OCI-LY1 (cell line): Measurements from ENCODE around the gene AQR.

Experiments used
- H2AFZ ChIP-seq: fragments of 200-600 bp; sonication (generic), shearing (Covaris generic); 2 replicates; pipeline ENCODE4 v1.6.0; 2014; ENCODE audit warnings: antibody characterized with exemption, mild to moderate bottlenecking, low read length
- H3F3A ChIP-seq: fragments of 200-600 bp; sonication (generic), shearing (Covaris generic); 2 replicates; pipeline ENCODE4 v1.6.0; 2014; ENCODE audit warnings: mild to moderate bottlenecking, antibody characterized with exemption, low read length, moderate library complexity; ENCODE audit not compliant: insufficient read depth
- H3K27ac ChIP-seq: fragments of 200-600 bp; sonication (generic); 2 replicates; pipeline ENCODE4 v1.5.1; 2014; ENCODE audit warnings: low read length, mixed run types, mild to moderate bottlenecking, low read depth; ENCODE audit not compliant: poor library complexity, severe bottlenecking
- H3K27me3 ChIP-seq: fragments of 200-600 bp; sonication (generic); 2 replicates; pipeline ENCODE4 v1.6.0; 2014; ENCODE audit warnings: antibody characterized with exemption, mild to moderate bottlenecking, low read length, moderate library complexity; ENCODE audit not compliant: insufficient read depth
- H3K36me3 ChIP-seq: fragments of 200-600 bp; sonication (generic); 2 replicates; pipeline ENCODE4 v1.6.1; 2014; ENCODE audit warnings: mild to moderate bottlenecking, antibody characterized with exemption, low read length, moderate library complexity, mixed read lengths; ENCODE audit not compliant: insufficient read depth
- H3K4me1 ChIP-seq: fragments of 200-600 bp; sonication (generic); 2 replicates; pipeline ENCODE4 v1.5.1; 2014; ENCODE audit warnings: mild to moderate bottlenecking, low read length, moderate library complexity; ENCODE audit not compliant: insufficient read depth, severe bottlenecking
- H3K4me2 ChIP-seq: fragments of 200-600 bp; sonication (generic), shearing (Covaris generic); 2 replicates; pipeline ENCODE4 v1.6.1; 2014; ENCODE audit warnings: low read length
- H3K4me3 ChIP-seq: fragments of 200-600 bp; sonication (generic); 2 replicates; pipeline ENCODE4 v1.5.1; 2014; ENCODE audit warnings: low read length, low read depth, mild to moderate bottlenecking, mixed read lengths; ENCODE audit not compliant: poor library complexity, severe bottlenecking
- H3K79me2 ChIP-seq: fragments of 200-600 bp; shearing (Covaris generic); 2 replicates; pipeline ENCODE4 v1.6.1; 2016; ENCODE audit warnings: mixed run types, low read length, mixed read lengths; ENCODE audit not compliant: insufficient read depth
- H3K9ac ChIP-seq: fragments of 200-600 bp; sonication (generic), shearing (Covaris generic); 2 replicates; pipeline ENCODE4 v1.6.1; 2014; ENCODE audit warnings: mild to moderate bottlenecking, low read length, mixed read lengths
- H3K9me2 ChIP-seq: fragments of 200-600 bp; sonication (generic), shearing (Covaris generic); 2 replicates; pipeline ENCODE4 v1.6.1; 2014; ENCODE audit warnings: low read depth, mild to moderate bottlenecking, low read length, mixed read lengths
- H3K9me3 ChIP-seq: fragments of 200-600 bp; shearing (Covaris generic); 2 replicates; pipeline ENCODE4 v1.6.1; 2014; ENCODE audit warnings: low read length, mixed read lengths
- H4K20me1 ChIP-seq: fragments of 200-600 bp; sonication (generic), shearing (Covaris generic); 2 replicates; pipeline ENCODE4 v1.6.0; 2016; ENCODE audit warnings: mild to moderate bottlenecking, low read length; ENCODE audit not compliant: insufficient read depth
- CTCF ChIP-seq: fragments of 200-600 bp; sonication (generic), shearing (Covaris generic); IDR thresholded peaks from 2 replicates; pipeline ENCODE4 v1.5.1; 2017; ENCODE audit warnings: mild to moderate bottlenecking, antibody characterized with exemption, low read length, moderate library complexity, mixed read lengths
- EZH2 ChIP-seq: fragments of 200-600 bp; sonication (generic), shearing (Covaris generic); IDR thresholded peaks from 2 replicates; pipeline ENCODE4 v1.8.0; 2017; ENCODE audit warnings: borderline replicate concordance, mixed run types, mild to moderate bottlenecking, antibody characterized with exemption, low read length, moderate library complexity, mixed read lengths

AQR gene

GRCh38 chr15:34927726-34928125 is 41.8 kb downstream of the AQR start:
- H3K4me3 ChIP-seq: no peak overlapping the region
- no peaks in the 10 kb centered on the region for H4K20me1 ChIP-seq
- H3K27me3 ChIP-seq: no peaks in the 10 kb centered on the region
- no peak overlapping the region for H3K9ac ChIP-seq
- peaks cover 68% of the 10 kb centered on the region for H3K36me3 ChIP-seq
- H3K4me2 ChIP-seq: no peak overlapping the region
- H2AFZ ChIP-seq: no peak overlapping the region
- no peaks in the 10 kb centered on the region for H3K9me3 ChIP-seq
- TF ChIP-seq CTCF: no peak
- TF ChIP-seq EZH2: no peak
- H3K27ac ChIP-seq: no peak overlapping the region
- H3K4me1 ChIP-seq: no peaks in the 10 kb centered on the region
- H3F3A ChIP-seq: no peaks in the 10 kb centered on the region
- H3K9me2 ChIP-seq: no peaks in the 10 kb centered on the region
- no peaks in the 10 kb centered on the region for H3K79me2 ChIP-seq

- no peak overlapping the region for H3K27ac ChIP-seq
- no peak overlapping the region for H3K9ac ChIP-seq
- H3K27me3 ChIP-seq: no peaks in the 10 kb centered on the region
- peaks cover 88% of the 10 kb centered on the region for H3K36me3 ChIP-seq
- H3K4me3 ChIP-seq: no peak overlapping the region
- TF ChIP-seq CTCF (no peak), EZH2 (no peak)
- no peaks in the 10 kb centered on the region for H3K79me2 ChIP-seq
- no peaks in the 10 kb centered on the region for H4K20me1 ChIP-seq
- no peaks in the 10 kb centered on the region for H3K9me3 ChIP-seq
- H3K4me2 ChIP-seq: no peak overlapping the region
- H3K9me2 ChIP-seq: no peaks in the 10 kb centered on the region
- H3F3A ChIP-seq: no peaks in the 10 kb centered on the region
- H3K4me1 ChIP-seq: no peaks in the 10 kb centered on the region
- H2AFZ ChIP-seq: no peak overlapping the region
These were observed 55.2 kb downstream of the AQR start for GRCh38 chr15:34914317-34914716.

GRCh38 chr15:34905047-34905446 is 64.5 kb downstream of the AQR start:
- Histone ChIP-seq H4K20me1 (no peaks in the 10 kb centered on the region), H3K9me3 (no peaks in the 10 kb centered on the region), H3K4me1 (no peaks in the 10 kb centered on the region), H3K27me3 (no peaks in the 10 kb centered on the region), H3K9ac (no peak overlapping the region), H2AFZ (no peak overlapping the region), H3K27ac (no peak overlapping the region), H3F3A (no peaks in the 10 kb centered on the region), H3K79me2 (no peaks in the 10 kb centered on the region), H3K4me2 (no peak overlapping the region), H3K36me3 (peaks cover 60% of the 10 kb centered on the region), H3K9me2 (no peaks in the 10 kb centered on the region), H3K4me3 (no peak overlapping the region)
- TF ChIP-seq CTCF: no peak
- no peak for TF ChIP-seq EZH2
